Measurements from ENCODE around the gene SCRN2.

Gene SCRN2

DNA sequence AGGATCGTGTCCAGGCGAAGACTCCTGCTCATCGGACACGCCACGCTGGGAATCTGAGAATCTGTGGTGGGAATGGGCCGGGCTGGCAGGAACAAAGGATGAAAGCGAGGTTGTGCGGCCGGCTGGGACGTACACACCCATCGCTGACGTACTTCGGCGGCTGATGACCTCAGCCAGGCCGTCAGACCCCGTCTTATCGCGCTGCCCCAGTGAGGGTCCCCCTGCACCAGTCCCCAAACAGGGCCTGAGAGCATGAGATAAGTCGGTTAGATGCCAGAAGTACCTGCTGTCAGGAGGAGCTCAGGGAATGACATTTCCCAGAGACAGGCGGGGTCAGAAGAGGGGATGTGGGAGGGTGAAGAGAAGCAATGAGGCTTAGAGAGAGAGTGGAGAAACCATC lies 25.9 kb upstream of the SCRN2 start:
- Histone ChIP-seq H3K27me3 (replicated peaks) (peaks cover 24% of the 10 kb centered on the region), H3K27ac (no peak overlapping the region), H3K4me3 (ENCODE audit: low read depth, low read length) (no peak overlapping the region), H3K36me3 (replicated peaks) (no peaks in the 10 kb centered on the region)
- in situ Hi-C loops (cut with HindIII; ENCODE audit: low pct_ligation_motif_present, low sequenced_read_pairs) = no loop called here
- no peak for DNase-seq
- TF ChIP-seq, protein P1, sequence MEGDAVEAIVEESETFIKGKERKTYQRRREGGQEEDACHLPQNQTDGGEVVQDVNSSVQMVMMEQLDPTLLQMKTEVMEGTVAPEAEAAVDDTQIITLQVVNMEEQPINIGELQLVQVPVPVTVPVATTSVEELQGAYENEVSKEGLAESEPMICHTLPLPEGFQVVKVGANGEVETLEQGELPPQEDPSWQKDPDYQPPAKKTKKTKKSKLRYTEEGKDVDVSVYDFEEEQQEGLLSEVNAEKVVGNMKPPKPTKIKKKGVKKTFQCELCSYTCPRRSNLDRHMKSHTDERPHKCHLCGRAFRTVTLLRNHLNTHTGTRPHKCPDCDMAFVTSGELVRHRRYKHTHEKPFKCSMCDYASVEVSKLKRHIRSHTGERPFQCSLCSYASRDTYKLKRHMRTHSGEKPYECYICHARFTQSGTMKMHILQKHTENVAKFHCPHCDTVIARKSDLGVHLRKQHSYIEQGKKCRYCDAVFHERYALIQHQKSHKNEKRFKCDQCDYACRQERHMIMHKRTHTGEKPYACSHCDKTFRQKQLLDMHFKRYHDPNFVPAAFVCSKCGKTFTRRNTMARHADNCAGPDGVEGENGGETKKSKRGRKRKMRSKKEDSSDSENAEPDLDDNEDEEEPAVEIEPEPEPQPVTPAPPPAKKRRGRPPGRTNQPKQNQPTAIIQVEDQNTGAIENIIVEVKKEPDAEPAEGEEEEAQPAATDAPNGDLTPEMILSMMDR (IDR thresholded peaks at IDR 0.05; ENCODE audit: low read depth, low read length, missing control alignments) = no peak

DNA sequence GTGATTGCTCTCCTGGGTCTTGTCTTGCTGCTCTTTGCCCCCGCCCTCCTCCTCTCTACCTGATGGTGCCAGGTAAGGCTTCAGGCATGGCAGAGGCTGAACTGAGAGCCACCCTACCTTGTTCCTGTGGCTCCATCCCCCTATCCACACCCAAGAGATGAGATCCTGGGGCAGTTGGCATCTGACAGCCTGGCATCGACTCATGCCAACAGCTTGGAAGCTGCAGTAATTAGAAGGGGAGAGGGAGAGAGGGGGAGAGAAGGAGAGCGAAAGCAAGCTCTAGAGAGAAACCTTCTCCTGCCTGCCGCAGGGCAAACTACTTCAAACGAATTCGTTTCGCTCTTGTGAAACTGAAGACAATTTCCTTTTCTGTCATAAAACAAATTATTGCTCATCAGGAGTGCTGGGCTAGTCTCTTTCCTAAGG lies 23.7 kb upstream of the SCRN2 start:
- TF ChIP-seq, protein P1 (IDR thresholded peaks at IDR 0.05; ENCODE audit: low read depth, low read length, missing control alignments) = no peak
- DNase-seq = no peak
- Histone ChIP-seq H3K27ac (no peak overlapping the region), H3K27me3 (replicated peaks) (peaks cover 6% of the 10 kb centered on the region), H3K36me3 (replicated peaks) (no peaks in the 10 kb centered on the region), H3K4me3 (ENCODE audit: low read depth, low read length) (no peak overlapping the region)
- in situ Hi-C loops (cut with HindIII; ENCODE audit: low pct_ligation_motif_present, low sequenced_read_pairs) = no loop called here

DNA sequence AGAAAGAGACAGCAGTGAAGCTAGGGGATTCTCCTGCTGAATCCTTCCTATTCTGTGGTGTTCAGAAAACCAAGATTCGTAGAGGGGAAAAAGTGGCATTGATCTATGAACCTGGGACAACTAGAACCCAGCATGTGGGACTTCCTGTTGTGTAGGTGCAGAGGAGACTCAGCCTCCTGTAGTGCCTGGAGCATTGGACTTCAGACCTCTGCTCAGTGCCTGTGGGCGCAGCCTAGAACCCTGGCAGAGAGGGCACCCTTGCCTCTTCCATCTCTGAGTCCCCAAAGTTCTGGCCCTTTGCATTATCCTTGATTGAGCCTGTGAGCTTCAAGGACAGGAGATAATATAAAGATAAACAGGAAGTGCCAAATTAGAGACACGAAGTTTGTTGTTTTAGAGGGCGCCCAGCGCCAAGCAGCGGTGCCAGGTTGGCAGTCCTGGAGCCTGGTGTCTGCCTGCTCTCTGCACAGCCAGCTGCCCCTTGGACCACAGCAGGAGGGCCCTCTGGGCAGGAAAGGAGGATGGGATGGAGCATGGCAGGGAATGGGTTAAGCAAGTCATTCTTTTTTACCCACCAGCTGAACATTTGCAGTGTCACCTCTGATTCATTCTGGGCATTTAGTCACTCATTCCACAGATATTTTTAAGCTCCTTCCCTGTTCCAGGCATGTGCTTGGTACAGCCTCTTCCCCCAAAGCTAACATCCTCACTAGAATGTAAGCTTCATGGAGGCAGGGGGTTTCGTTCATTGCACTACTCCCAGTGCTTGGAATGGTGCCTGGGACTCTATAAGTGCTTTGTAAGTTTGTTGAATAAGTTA lies 21.8 kb upstream of the SCRN2 start:
- DNase-seq = peak; percentile 67
- H3K36me3 ChIP-seq (replicated peaks) = no peaks in the 10 kb centered on the region
- H3K27me3 ChIP-seq (replicated peaks) = no peaks in the 10 kb centered on the region
- TF ChIP-seq, protein P1 (IDR thresholded peaks at IDR 0.05; ENCODE audit: low read depth, low read length, missing control alignments) = no peak
- H3K4me3 ChIP-seq (ENCODE audit: low read depth, low read length) = no peak overlapping the region
- in situ Hi-C loops (cut with HindIII; ENCODE audit: low pct_ligation_motif_present, low sequenced_read_pairs) = no loop called here
- peak overlapping the region; percentile 2 for H3K27ac ChIP-seq

DNA sequence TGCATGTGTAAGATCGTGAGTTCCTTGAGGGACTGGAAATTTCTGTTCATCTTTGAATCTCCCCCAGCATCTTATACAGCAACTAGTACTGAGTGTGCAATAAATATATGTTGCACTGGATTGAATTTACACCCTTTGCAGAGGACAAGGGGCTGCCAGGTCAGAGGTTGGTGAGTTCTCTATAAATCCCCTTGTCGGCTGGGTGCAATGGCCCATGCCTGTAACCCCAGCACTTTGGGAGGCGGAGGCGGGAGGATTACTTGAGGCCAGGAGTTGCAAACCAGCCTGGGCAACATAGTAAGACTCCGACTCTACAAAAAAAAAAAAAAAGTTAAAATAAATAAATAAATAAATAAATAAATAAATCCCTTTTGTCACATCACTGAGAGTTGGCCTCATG lies 19.3 kb upstream of the SCRN2 start:
- Histone ChIP-seq H3K27me3 (replicated peaks) (no peaks in the 10 kb centered on the region), H3K36me3 (replicated peaks) (no peaks in the 10 kb centered on the region), H3K27ac (no peak overlapping the region), H3K4me3 (ENCODE audit: low read depth, low read length) (no peak overlapping the region)
- TF ChIP-seq, protein P1 (IDR thresholded peaks at IDR 0.05; ENCODE audit: low read depth, low read length, missing control alignments) = no peak
- in situ Hi-C loops (cut with HindIII; ENCODE audit: low pct_ligation_motif_present, low sequenced_read_pairs) = no loop called here
- no peak for DNase-seq

DNA sequence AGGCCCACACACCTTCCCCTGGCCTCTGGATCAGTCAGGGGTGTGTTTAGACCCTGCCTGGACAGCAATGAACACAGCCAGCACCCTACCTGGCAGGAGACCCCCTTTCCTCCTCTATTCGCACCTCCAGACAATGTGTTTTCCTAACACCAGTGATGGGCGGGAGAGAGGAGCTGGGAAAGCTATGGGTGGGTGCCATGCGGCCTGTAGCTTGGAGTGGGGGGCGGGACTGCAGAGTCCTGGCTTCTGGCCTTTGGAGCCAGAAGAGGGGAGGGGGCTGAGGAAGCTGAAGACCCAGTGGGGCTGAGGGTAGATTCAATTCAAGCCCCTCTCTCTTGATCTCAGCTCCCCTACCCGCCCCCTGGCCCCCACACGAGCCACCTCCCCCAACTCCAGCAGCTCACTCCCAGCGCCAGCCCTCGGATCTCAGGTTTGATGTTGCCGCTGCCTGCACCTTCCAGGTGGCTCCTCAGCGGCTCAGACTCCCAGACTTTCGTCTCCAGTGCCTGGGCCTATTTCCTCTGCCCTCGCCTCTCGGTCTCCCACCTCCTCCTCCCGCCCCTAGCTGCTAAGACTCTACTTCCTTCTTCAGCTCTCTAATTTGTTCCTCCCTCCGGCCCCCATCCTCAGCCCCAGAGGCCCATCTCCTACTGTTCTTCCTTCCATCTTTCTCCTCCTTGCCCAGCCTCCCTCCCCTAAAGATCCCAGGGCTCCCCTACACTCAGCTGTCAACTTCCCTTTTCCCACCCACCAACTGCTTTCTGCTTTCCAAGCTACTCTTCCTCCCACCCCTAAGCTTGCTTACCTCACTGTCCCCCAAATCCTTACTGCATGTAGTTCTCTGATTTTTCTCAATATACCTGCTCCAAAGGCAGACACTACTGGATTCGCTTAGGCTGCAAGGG lies 16.7 kb upstream of the SCRN2 start:
- in situ Hi-C loops (cut with HindIII; ENCODE audit: low pct_ligation_motif_present, low sequenced_read_pairs) = no loop called here

More for the DNA sequence above, 16.7 kb upstream of the SCRN2 start:
- H3K27ac ChIP-seq = no peak overlapping the region
- peaks cover 20% of the 10 kb centered on the region for H3K27me3 ChIP-seq (replicated peaks)
- no peaks in the 10 kb centered on the region for H3K36me3 ChIP-seq (replicated peaks)
- no peak for DNase-seq
- TF ChIP-seq, protein P1 (IDR thresholded peaks at IDR 0.05; ENCODE audit: low read depth, low read length, missing control alignments) = no peak
- no peak overlapping the region for H3K4me3 ChIP-seq (ENCODE audit: low read depth, low read length)

Data from brain microvascular endothelial cell (primary cell).